Measurements from ENCODE around the gene ABLIM3.

Gene ABLIM3

DNA sequence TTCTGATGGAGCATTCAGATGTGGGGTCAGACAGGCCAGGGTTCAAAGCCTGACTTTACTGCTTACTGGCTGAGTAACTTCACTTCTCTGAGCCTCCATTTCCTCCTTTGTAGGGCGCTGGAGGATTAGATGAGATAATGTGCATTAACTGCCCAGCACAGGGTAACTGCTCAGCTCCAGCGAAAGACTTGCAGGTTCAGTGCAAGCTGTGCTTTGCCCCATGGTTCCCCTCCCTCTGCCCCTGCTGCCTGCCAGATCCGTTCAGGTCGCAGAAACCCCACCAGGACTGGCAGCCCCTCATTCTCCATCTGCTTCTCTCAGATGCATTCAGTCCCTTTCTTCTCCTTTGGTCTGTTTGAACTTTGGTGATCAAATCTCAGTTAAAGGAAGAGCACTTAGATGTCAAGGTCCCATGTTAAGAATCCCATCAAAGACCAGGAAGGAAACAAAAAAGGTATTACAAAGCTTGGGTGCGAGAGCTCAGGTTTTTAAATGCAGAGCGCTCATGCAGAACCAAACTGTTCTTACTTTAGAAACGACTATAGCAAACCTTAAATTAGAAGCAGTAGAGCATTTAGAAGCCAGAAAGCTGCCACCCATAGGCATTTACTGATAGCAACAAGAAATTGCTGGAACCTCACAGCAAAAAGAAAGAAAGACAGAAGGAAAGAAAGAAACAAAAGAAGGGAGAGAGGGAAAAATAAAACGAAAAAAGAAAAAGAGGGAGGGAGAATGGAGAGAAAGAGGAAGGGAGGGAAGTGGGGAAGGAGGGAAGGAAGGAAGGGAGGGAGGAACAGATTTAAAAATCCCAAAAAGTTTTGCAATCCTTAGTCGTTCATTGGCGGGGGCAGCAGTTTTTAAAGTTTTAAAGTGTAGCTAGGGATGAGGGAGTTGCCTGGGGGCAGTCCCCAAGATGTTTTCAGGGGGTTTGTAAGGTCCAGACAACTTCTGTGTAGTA is 153.9 kb downstream of the ABLIM3 start:
- Histone ChIP-seq H3K4me1 (ENCODE audit: insufficient read depth, low read length, poor library complexity, severe bottlenecking) (peaks cover 26% of the 10 kb centered on the region), H3K9me2 (replicated peaks; ENCODE audit: low read depth, low read length) (no peaks in the 10 kb centered on the region), H3K9me3 (ENCODE audit: insufficient read depth, low read depth, low read length) (no peaks in the 10 kb centered on the region), H3K27me3 (ENCODE audit: insufficient read depth, low read length, poor library complexity, severe bottlenecking) (peaks cover 9% of the 10 kb centered on the region), H3K4me2 (ENCODE audit: low read depth, low read length, poor library complexity, severe bottlenecking) (peak overlapping the region; percentile 39), H4K20me1 (ENCODE audit: insufficient read depth, low read length, poor library complexity, severe bottlenecking) (no peaks in the 10 kb centered on the region), H2AFZ (ENCODE audit: low read length) (peak overlapping the region; percentile 14; the same call in 1 of the 2 replicates), H3K36me3 (ENCODE audit: insufficient read depth, low read length) (no peaks in the 10 kb centered on the region), H3F3A (ENCODE audit: low read depth) (no peaks in the 10 kb centered on the region), H3K9ac (ENCODE audit: low read depth, low read length, poor library complexity, severe bottlenecking) (no peak overlapping the region), H3K79me2 (ENCODE audit: insufficient read depth, low read length) (no peaks in the 10 kb centered on the region), H3K4me3 (ENCODE audit: low read length, poor library complexity, severe bottlenecking) (peak overlapping the region; percentile 9)
- TF ChIP-seq, protein P1, sequence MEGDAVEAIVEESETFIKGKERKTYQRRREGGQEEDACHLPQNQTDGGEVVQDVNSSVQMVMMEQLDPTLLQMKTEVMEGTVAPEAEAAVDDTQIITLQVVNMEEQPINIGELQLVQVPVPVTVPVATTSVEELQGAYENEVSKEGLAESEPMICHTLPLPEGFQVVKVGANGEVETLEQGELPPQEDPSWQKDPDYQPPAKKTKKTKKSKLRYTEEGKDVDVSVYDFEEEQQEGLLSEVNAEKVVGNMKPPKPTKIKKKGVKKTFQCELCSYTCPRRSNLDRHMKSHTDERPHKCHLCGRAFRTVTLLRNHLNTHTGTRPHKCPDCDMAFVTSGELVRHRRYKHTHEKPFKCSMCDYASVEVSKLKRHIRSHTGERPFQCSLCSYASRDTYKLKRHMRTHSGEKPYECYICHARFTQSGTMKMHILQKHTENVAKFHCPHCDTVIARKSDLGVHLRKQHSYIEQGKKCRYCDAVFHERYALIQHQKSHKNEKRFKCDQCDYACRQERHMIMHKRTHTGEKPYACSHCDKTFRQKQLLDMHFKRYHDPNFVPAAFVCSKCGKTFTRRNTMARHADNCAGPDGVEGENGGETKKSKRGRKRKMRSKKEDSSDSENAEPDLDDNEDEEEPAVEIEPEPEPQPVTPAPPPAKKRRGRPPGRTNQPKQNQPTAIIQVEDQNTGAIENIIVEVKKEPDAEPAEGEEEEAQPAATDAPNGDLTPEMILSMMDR (conservative IDR thresholded peaks at IDR 0.05; ENCODE audit: low read length) = no peak
- no peak for TF ChIP-seq EZH2phosphoT487 (IDR thresholded peaks at IDR 0.05; ENCODE audit: borderline replicate concordance)

DNA sequence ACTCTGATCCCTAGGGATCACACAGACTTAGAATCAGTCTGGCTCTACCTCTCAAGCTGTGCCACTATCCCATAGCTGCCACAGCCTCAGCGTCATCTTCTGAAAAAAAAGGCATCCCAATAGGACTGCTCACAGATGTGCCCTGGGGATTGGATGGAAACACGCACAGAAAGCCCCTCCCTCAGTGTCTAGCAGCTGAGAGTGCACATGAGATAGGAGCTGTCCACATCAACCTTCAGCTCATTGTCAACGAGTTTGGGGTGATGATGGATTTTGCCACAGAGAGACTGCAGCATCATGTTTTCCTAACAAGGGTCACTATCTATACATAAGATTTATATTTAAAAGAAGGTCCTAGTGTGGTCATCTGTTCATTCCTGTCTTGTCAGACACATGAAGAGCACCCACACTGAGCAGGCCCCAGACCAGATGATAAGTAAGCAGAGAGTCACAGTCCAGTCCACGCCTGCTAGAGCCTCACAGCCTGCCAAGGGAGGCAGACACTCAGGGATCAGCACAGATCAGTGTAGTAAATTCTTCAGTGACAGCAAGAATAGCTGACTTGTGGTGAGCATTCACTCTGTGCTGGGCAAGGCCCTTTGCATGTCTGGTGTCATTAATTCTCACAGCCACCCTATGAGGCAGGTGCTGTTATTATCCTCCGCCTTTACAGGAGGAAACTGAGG is 156.2 kb downstream of the ABLIM3 start:
- no peak overlapping the region for H3K4me3 ChIP-seq (ENCODE audit: low read length, poor library complexity, severe bottlenecking)
- no peaks in the 10 kb centered on the region for H3K36me3 ChIP-seq (ENCODE audit: insufficient read depth, low read length)
- no peaks in the 10 kb centered on the region for H3K79me2 ChIP-seq (ENCODE audit: insufficient read depth, low read length)
- no peaks in the 10 kb centered on the region for H3F3A ChIP-seq (ENCODE audit: low read depth)
- no peak overlapping the region for H3K4me2 ChIP-seq (ENCODE audit: low read depth, low read length, poor library complexity, severe bottlenecking)
- no peak overlapping the region for H3K9ac ChIP-seq (ENCODE audit: low read depth, low read length, poor library complexity, severe bottlenecking)
- H3K4me1 ChIP-seq (ENCODE audit: insufficient read depth, low read length, poor library complexity, severe bottlenecking) = peaks cover 26% of the 10 kb centered on the region
- H3K27me3 ChIP-seq (ENCODE audit: insufficient read depth, low read length, poor library complexity, severe bottlenecking) = peaks cover 9% of the 10 kb centered on the region
- no peaks in the 10 kb centered on the region for H3K9me2 ChIP-seq (replicated peaks; ENCODE audit: low read depth, low read length)
- no peak overlapping the region for H2AFZ ChIP-seq (ENCODE audit: low read length)
- TF ChIP-seq, protein P1 (conservative IDR thresholded peaks at IDR 0.05; ENCODE audit: low read length) = no peak
- no peak for TF ChIP-seq EZH2phosphoT487 (IDR thresholded peaks at IDR 0.05; ENCODE audit: borderline replicate concordance)
- H4K20me1 ChIP-seq (ENCODE audit: insufficient read depth, low read length, poor library complexity, severe bottlenecking) = no peaks in the 10 kb centered on the region
- no peaks in the 10 kb centered on the region for H3K9me3 ChIP-seq (ENCODE audit: insufficient read depth, low read depth, low read length)

DNA sequence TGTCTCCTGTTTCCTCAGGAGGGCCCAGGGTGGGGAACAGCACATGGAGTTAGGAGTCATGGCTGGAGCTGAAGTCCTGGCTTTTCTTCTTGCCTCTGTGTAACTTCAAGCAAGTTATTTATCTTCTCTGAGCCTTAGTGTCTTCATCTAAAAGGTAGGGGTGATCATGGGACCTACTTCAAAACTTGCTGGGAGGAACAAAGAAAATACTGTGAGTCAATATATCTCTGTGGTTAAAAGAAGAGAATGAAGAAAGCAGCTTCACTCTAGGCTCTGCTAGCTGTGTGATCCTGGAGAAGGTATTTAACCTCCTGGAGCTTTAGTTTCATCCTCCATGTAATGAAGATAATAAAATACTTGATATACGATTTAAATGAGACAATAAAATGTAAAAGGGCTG is 156.9 kb downstream of the ABLIM3 start:
- H3K27me3 ChIP-seq (ENCODE audit: insufficient read depth, low read length, poor library complexity, severe bottlenecking) = peaks cover 3% of the 10 kb centered on the region
- H3K4me3 ChIP-seq (ENCODE audit: low read length, poor library complexity, severe bottlenecking) = no peak overlapping the region
- H3K79me2 ChIP-seq (ENCODE audit: insufficient read depth, low read length) = no peaks in the 10 kb centered on the region
- H3K9me3 ChIP-seq (ENCODE audit: insufficient read depth, low read depth, low read length) = no peaks in the 10 kb centered on the region
- no peak overlapping the region for H3K9ac ChIP-seq (ENCODE audit: low read depth, low read length, poor library complexity, severe bottlenecking)
- TF ChIP-seq, protein P1 (conservative IDR thresholded peaks at IDR 0.05; ENCODE audit: low read length) = no peak
- TF ChIP-seq EZH2phosphoT487 (IDR thresholded peaks at IDR 0.05; ENCODE audit: borderline replicate concordance) = no peak
- H3F3A ChIP-seq (ENCODE audit: low read depth) = no peaks in the 10 kb centered on the region
- no peaks in the 10 kb centered on the region for H4K20me1 ChIP-seq (ENCODE audit: insufficient read depth, low read length, poor library complexity, severe bottlenecking)
- no peaks in the 10 kb centered on the region for H3K9me2 ChIP-seq (replicated peaks; ENCODE audit: low read depth, low read length)
- no peak overlapping the region for H2AFZ ChIP-seq (ENCODE audit: low read length)
- H3K4me2 ChIP-seq (ENCODE audit: low read depth, low read length, poor library complexity, severe bottlenecking) = peak overlapping the region; percentile 2
- peaks cover 26% of the 10 kb centered on the region for H3K4me1 ChIP-seq (ENCODE audit: insufficient read depth, low read length, poor library complexity, severe bottlenecking)
- H3K36me3 ChIP-seq (ENCODE audit: insufficient read depth, low read length) = no peaks in the 10 kb centered on the region
